HK-2 (cell line): ENCODE data around the gene CNGA3.
A peak's percentile ranks its signal among the peaks of the same experiment; 100 is the strongest.

ENCODE experiments used
- DNase-seq: peaks from one replicate; pipeline ENCODE4 v3.0.0-alpha.2; 2018; ENCODE audit not compliant: unreplicated experiment

CNGA3 gene

DNA sequence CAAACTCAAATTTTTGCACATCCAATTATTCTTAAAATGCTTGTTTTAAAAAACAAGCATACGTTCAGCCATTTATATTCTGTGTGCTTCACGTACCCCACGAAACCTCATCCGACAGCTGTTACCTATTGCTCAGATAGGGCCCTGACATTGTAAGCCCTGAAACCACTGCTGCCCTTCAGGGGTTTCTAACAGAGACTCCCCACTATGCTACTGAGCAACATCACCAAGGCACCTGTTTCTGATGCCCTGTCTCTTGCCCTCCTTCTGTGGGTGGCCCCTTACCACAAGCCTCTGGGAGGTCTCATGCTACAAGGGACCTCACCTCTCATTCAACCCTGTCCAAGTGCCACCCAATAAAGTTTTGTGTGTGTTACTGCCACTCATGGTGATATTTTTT lies 18.5 kb upstream of the CNGA3 start:
- DNase-seq = no peak

GRCh38 chr2:98329549-98329948 lies 16.7 kb upstream of the CNGA3 start:
- no peak for DNase-seq

- DNase-seq = no peak
Measured at GRCh38 chr2:98332989-98333388, 13.3 kb upstream of the CNGA3 start.

GRCh38 chr2:98333922-98334321 lies 12.3 kb upstream of the CNGA3 start:
- DNase-seq = peak; percentile 16

DNA sequence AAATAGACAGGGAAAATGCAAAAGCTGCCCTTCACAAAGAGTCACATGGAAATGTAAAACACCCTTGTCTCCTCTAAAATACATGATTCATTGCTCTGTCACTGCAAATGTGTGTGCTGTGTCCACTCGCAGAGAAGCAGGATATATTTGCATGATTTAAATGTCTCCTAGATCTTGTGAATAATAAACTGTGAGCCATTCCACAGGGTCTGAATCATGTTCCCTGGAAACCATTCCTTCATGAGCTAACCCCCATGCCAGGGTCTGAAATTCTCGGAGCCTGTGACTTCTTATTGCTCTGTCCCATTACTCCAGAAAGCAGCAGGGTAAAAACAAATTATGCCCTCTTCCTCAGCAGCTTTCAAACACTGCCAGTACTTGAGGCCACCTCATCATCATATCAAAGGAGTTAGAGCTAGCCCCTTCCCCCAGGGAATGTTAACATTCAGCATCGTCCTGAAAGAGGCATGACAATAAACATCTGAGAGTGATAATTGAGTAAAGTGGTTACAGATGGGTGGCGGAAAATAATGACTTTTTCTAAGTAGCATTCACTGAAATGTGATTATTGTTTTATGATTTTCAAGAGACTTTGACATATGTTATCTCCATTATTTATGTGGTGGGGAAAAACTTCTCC lies 11.7 kb upstream of the CNGA3 start:
- peak; percentile 44 for DNase-seq

GRCh38 chr2:98335271-98335670 lies 11.0 kb upstream of the CNGA3 start:
- no peak for DNase-seq

- DNase-seq = no peak
Measured at GRCh38 chr2:98341241-98341640, 5.0 kb upstream of the CNGA3 start.

DNA sequence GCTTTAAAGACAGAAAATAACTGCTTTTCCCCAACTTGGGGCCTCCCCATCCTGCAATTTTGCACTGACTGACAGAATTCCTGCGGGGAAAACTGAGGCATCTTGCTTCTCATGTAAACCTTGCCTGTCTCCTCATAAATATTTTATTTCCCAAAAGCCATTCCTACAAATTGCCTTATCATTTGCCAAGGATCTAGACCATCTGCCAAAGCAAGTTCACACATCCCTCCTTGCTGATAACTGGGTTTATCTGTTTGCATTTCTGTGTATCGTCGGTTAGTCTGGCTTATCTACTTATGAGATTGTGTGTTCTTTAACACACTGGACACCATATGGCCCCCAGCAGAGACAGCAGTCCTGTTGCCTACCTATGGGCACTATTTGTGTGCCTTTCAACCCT lies 3.0 kb upstream of the CNGA3 start:
- no peak for DNase-seq

GRCh38 chr2:98347298-98348065 lies 1.2 kb downstream of the CNGA3 start:
- DNase-seq = no peak

- DNase-seq = no peak
Measured at GRCh38 chr2:98348066-98348561, 1.9 kb downstream of the CNGA3 start.

DNA sequence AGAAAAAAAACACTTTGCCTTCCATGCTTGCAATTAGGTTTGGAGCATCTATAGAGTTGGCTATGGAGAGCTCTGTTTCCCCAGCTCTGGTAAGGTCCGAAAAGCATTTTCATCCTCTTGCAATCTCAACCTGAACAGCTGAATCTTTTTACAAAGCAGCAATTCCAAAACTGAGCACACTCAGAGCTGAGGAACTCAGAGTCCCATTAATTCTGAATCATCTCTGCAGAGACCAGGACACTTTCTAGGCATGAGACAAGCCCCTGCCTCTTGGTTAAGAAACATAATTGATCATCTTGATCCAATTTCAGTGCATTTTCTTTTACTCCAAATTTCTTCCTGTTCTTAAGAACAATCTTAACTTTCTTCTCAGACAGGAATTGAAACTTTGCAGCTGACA lies 4.2 kb downstream of the CNGA3 start:
- DNase-seq = no peak

DNA sequence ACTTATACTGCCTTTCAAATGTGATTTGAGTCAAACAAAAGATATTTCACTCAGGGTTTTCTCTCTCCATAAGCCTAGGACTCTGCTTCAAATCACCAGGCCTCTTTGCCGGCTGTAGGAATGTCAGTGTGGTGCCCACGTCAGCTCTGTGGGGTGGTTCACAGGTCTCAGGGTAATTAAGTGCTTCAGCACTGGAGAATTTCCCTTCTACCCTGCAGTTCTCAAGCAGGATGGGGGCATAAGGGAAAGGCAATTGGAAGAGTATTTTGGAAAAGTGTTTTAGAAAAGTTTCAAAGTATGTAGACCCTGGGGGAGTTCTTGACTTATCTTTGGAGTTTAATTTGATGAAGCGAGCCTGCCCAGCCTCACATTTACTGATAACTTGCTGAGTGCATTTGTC lies 9.6 kb downstream of the CNGA3 start:
- no peak for DNase-seq

- no peak for DNase-seq
Measured at GRCh38 chr2:98356729-98357128, 10.5 kb downstream of the CNGA3 start.

DNA sequence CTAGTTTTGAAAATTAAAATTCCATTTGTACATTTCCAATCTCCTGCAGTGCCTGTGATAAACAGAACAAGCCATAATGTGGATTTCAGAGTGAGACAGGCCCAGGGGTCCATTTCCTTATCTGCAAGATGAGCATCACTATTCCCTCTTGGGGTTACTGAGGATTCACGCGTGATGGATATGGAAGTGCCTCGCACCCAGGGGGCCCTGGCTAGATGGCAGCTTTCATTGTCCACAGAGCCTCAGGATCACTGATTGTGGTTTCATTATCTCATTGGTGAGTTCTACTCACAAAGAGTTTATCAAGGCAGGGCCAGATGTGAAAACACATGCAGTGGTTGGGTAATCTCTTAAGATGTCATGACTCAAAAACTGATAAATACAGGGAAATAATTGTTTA lies 11.6 kb downstream of the CNGA3 start:
- DNase-seq = no peak

- no peak for DNase-seq
Measured at GRCh38 chr2:98359986-98360385, 13.7 kb downstream of the CNGA3 start.

GRCh38 chr2:98367721-98368120 lies 21.5 kb downstream of the CNGA3 start:
- DNase-seq = no peak

DNA sequence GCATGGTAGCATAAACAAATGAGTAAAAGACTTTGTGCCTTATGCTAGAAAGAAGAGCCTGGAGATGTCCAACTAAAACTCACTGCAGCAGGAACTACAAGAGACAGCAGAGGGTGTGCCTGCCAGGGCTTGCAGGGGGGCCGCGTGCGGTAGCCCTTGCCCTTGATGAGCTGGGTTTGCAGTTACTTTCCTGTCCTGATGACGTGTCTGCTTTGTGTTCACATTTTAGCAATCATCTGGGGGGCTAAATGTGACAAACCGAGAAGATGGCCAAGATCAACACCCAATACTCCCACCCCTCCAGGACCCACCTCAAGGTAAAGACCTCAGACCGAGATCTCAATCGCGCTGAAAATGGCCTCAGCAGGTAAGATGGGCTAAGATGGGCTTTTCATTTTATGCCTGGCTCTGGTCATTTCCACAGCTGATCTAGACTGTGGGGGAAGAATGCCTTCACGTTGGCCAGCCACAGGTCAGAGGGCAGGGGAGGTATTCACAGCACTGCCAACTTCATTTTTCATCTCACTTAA lies 23.5 kb downstream of the CNGA3 start:
- DNase-seq = no peak

GRCh38 chr2:98372121-98372520 lies 25.9 kb downstream of the CNGA3 start:
- DNase-seq = no peak

DNA sequence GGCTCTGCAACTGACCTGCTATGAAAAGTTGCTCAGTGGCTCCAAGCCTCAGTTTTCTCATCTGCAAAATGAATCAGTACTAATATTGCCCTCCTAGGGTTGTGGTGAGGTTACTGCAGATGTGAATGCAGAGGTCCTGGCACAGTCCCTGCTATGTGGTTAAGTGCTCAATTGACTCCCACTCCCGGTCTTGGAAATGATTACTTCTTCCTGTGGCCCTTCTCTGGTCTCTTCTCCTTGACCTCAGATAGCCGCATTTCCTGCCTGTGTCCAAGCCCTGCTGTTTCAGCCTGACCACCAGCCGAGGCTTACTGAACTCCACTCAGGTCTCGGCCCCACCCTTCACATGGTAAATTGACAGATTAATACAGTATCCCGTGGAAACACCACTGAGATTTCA lies 26.3 kb downstream of the CNGA3 start:
- no peak for DNase-seq

DNA sequence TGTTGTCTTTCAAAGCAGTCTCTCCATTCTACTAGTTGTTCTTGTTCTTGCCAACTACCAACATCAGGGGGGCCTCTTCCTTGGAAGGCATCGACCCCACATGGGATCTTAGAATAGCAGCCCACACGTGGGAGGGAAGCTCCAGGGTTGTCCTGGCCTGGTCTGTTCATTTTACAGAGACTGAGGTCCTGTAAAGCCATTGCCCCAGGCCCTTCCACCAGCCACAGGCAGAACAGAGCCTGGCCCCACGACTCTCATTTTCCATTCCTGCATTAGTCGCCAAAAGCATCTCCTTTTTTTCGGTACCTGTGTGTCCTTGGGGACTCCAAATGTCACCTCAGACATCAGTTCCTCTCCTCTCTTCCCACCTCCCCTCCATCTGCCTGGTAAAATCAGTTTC lies 28.0 kb downstream of the CNGA3 start:
- no peak for DNase-seq

- no peak for DNase-seq
Measured at GRCh38 chr2:98374958-98375570, 28.8 kb downstream of the CNGA3 start.

DNA sequence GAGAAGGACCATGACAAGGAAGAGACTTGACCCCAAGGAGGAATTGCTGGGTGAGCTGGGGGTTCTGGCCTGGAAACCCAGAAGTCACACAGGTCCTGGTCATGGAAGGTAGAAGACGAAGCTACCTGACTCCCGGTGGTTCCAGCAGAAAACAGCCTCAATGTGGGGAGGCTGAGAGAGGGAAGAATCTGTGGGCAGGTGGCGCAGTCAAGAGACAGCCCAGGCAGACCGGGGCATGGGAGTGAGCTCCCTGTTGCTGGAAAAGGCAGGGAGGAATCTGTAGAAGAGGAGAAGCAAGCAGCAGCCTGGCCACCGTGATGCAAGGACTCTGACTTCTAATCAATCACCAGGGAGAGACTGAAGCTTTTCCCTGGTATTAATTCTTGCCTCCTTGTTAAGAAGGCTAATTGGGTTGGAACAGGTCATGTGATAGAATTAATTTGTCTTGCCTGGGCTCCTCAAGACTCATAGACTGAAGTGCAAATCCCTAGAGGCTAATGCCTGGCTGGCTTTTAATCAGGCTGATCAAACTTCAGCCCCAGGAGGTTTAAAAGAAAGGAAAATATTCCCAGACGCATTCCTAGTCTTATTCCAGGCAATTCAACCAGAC lies 30.1 kb downstream of the CNGA3 start:
- DNase-seq = no peak
